Activated CD4-positive, alpha-beta T cell treated with anti-CD3 and anti-CD28 coated beads for 48 hours (primary cell): ENCODE data around the gene RPA3.
A peak's percentile ranks its signal among the peaks of the same experiment; 100 is the strongest.

Source experiments
- DNase-seq: peaks from one replicate; pipeline ENCODE4 v3.0.0-alpha.2; 2020

Gene RPA3

DNA sequence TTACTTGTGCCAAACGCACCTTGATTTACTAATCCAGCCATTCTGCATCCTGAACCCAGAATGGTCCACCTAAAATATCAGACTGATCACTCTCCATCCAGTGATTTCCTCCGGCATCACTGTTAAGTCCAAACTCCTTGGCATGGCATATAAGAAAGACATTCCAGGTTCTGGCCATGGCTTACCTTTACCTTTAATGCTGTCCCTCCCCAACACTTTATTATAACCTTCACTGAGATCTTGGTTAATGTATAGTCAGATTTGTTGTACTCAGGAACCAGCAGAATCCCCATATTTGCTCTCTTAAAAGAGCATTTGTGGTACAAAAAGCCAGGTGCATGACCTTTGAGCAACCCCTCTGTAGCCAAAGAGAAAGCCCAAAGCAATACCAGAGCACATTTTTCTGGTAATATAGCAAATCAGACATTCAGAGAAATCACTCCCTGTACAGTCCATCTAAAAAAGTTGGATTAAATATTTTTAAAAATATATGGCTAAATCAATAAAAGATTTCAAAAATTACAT, 67.7 kb downstream of the RPA3 start:
- no peak for DNase-seq

- DNase-seq, result no peak
These were observed 70.8 kb downstream of the RPA3 start for GRCh38 chr7:7647495-7648036.

DNA sequence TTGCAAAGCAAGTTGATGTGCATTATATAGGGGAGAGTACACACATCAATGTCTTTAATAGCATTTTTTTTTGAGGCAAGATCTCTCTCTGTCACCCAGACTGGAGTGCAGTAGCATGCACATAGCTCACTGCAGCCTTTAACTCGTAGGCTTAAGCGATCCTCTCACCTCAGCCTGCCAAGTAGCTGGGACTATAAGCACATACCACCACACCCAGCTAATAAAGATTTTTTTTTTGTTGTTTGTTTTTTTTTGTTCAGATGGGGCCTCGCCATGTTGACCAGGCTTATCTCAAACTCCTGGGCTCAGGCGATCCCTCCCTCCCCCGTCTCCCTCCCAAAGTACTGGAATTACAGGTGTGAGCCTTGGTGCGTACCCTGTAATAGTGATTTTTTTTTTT, 76.3 kb downstream of the RPA3 start:
- no peak for DNase-seq

GRCh38 chr7:7641129-7641663, 77.2 kb downstream of the RPA3 start:
- DNase-seq, result no peak

GRCh38 chr7:7640221-7641128, 77.9 kb downstream of the RPA3 start, which contains the start of gene UMAD1:
Gene UMAD1, plus strand, starts transcription at chr7:7640752. Its CDS starts 32,620 bp downstream, at chr7:7673372.
- peak; percentile 98 for DNase-seq

DNA sequence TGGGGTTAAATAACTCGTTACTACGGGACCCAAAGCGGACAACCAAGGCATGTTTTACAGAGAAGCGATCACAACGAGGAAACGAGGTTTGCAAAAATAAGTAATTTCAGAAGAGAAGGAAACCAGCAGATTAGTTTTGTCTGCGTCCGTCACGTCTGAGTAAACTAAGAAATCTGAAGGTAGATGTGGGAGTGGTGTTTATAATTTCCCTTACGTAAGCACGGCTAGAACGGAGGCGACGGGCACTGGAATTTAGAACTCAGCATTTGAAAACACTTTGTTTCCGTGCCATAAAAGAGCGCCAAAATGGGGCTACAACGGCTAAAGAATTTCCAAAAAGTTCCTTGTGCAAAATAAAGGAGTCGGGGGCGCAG, 78.6 kb downstream of the RPA3 start:
- DNase-seq, result peak; percentile 65

DNA sequence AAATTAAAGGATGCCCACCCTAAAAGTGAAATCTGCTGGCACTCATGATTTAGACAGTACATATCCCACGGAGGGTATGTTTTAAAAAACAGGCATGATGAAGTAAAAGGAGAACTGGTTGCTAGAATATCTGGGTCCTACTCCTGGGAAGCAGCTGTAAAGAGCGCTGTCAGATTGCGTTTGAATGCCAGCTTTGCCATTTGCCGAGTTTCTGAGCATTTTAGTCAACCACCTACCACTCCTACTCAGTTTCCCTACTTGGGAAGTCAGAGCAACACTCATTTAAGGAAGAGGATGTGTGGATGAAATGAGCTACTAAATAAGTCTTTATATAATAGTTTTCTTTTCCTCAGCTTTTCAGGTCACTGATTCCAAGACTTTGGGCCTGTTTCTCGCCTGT, 79.0 kb downstream of the RPA3 start:
- DNase-seq, result no peak

- no peak for DNase-seq
These were observed 87.6 kb downstream of the RPA3 start for GRCh38 chr7:7630626-7631329.

DNA sequence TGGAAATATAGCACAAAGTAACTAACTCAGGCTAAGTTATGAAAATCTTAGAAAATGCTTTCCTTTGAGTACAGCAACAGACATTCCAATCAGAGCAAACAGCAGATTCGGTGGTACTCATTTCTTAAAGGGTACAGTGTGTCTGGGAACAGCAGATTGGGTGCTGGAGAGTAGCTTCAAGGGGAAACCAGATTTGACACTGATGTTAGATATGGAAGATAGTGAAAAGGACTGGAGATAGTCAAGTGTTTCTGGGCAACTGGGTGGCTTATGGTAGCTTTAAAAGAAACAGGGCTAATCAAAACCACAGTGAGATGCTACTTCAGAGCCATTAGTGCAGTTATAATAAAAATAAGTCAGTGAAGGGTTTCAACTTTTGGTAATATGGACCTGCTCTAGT, 89.9 kb downstream of the RPA3 start:
- no peak for DNase-seq

DNA sequence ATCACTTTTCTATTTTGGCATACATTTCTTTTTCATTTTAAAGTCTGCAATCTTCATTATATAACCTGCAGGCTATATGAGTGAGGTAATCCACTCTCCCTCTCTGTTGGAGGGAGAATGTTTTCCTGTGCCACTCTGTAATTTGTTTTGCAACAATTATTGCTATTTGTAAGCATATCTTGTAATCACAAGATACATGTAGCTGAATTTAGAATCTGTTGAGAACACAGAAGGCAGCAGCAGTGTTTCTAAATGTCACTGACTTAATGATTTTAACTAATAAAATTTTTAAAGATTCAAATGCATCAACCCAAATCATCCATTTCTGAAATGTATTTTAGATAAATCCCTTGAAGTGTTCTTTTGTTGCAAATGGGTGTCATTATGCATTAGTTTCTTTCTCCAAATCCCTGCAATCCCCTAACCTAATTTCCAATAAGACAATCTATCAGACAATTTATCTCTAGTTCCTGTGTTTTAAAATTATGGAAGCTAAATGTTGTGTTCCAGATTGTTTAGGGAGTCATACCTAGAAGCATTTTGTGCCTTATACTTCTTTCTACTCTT, 97.7 kb downstream of the RPA3 start:
- DNase-seq, result no peak

DNA sequence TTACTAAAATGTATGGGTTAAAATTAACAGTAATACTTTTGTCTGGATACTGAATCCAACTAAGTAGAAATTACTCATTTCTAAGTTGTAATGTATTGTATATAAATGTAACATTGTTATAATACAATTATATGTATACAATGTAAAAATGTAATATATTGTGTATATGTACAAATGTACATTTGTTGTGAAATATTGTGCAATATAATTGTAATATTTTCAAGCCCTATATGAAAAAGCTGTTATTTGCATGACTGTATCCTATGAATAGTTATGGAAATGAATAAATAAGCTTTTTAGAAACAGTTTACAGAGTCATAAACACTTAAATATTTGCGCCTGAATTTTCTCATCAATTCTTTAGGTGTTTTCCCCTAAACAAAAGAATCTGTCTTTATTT, 98.2 kb downstream of the RPA3 start:
- no peak for DNase-seq

GRCh38 chr7:7618410-7618809, 100.0 kb downstream of the RPA3 start:
- DNase-seq, result no peak

GRCh38 chr7:7617550-7617949, 100.9 kb downstream of the RPA3 start:
- no peak for DNase-seq

DNA sequence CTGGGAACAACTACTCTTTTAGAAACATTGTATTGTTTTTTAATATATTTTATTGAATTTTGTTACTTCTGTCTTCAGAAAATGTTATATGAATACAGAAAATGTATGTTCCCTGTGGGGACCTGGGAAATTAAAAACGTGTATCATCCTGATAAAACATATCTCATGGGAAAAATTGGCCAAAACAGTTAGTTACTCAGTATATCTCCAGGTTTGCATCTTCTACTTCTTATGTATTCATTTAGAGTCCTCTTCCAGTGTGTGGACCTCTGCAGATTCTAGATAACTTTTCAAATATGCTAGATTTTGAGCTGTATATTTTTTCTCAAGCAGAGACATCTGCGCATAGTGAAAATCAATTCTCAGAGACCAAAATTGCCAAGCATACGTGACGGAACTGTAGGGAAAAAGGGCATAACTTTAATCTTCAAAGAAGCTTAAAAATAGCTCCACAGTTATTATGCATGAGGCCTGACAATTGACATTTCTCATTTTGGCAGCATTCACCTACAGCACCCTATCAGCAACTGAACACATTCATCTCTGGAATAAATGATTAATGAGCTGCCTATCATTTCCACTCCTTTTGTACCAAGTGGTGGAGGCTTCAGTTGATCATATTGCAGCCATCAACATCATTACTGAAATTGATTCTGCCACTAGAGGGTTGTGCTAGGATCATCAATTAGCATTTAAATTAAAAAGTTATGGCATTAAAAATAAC, 104.2 kb downstream of the RPA3 start:
- DNase-seq, result no peak

GRCh38 chr7:7613210-7613609, 105.2 kb downstream of the RPA3 start:
- no peak for DNase-seq

DNA sequence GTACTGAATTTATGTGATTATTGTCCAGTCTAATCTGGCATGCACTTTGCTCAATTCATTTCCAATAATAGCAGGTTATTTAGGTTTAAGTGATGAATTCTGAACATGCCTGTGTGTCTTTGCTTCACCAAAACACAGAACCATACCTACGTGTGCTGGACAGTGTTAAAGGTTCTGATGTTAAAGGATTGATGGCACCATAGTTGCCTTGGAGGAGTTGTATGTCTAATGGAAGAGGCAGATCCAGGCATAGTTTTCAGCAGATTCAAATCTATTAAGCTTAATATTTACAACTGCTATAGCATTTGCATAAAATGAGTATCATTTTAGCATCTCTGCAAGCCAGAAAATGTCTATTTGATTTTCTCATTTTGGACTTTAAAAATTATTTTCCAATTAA, 105.9 kb downstream of the RPA3 start:
- no peak for DNase-seq

DNA sequence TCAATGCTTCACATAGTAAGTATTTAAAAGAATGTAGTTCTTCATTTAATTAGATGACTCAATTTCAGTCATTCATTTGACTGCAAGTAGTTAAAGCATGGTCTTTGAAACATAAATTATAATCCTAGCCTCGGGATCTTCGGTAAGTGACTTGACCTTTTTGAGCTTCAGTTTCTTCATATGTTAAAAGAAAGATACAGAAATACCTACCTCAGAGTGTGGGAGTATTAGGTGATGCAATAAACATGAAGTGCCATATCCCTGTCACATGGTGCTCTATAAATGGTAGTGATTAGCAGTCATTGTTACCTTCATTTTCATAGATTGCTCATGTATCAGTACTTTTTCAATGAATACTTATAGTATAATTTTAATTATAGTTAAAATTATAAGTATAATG, 109.1 kb downstream of the RPA3 start:
- no peak for DNase-seq

DNA sequence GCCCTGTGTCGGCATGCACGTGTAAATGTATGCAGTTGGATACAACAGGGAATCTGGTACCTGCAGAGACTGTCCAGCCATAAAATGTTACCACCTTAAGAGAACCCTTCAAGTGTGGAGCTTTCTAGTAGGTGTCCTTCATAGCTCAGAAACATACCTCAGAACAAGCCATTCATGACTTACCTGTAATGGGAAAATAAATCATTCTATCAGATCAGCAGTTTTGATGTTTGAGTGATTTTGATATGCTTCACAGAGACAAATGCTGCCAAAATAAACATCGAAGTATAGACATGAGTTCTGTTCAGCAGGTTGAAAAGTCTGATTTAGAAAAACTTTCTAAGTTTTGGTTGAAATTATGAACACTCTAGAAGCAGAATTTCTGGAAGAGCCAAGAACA, 111.4 kb downstream of the RPA3 start:
- DNase-seq, result no peak

DNA sequence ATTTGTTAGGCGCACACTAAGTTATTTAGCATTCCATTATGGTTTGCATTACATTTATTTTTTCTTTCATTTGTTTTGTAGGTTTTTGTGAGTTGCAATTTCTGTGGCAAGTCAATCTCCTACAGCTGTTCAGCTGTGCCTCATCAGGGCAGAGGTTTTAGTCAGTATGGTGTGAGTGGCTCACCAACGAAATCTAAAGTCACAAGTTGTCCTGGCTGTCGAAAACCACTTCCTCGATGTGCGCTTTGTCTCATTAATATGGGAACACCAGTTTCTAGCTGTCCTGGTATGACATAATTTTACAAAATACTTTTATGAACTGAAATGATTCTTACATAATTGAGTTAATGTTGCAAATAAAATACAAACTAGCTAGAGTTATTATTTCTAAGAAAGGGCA, 122.2 kb downstream of the RPA3 start:
- no peak for DNase-seq

- DNase-seq, result no peak
These were observed 123.0 kb downstream of the RPA3 start for GRCh38 chr7:7595451-7595850.
